Esophagus squamous epithelium (tissue), 5 donors: ENCODE results near the gene SLC22A3. TPM values are rescaled to one million over a fixed set of nuclear protein-coding genes. Genes with fewer than 3 reads are reported as not detected.
"Not testable (repeated sequence)": the region's sequence is repeated elsewhere in the genome, so short reads cannot be mapped to it uniquely, and the experiment has no call there.

Source experiments
- DNase-seq: peaks from one replicate; lab custom pipeline; 2025; lab: John Stamatoyannopoulos, UW
- H3K27ac ChIP-seq, 4 donors: fragments of 200-600 bp; sonication (generic); one replicate each; pipeline ENCODE4 v1.5.1; 2016 to 2019; ENCODE audit warnings: mild to moderate bottlenecking in 1 of 4
- H3K27me3 ChIP-seq, 4 donors: fragments of 200-600 bp; sonication (generic); 1 replicate in 3 of 4; 2 replicates in 1 of 4; pipeline versions ENCODE4 v1.5.1 to v1.6.0; 2017 to 2021; ENCODE audit warnings: antibody characterized with exemption in 1 of 4
- H3K36me3 ChIP-seq, 3 donors: fragments of 200-600 bp; sonication (generic); one replicate each; pipeline ENCODE4 v1.5.1; 2016 to 2019
- H3K4me1 ChIP-seq, 3 donors: fragments of 200-600 bp; sonication (generic); one replicate each; pipeline ENCODE4 v1.5.1; 2017 to 2019
- H3K4me3 ChIP-seq, 4 donors: fragments of 200-600 bp; sonication (generic); 1 replicate in 3 of 4; 2 replicates in 1 of 4; pipeline ENCODE4 v1.5.1; 2016 to 2019; ENCODE audit warnings: mild to moderate bottlenecking in 2 of 4, moderate library complexity in 1 of 4
- H3K9me3 ChIP-seq, 3 donors: fragments of 200-600 bp; sonication (generic); one replicate each; pipeline ENCODE4 v1.5.1; 2016 to 2019
- CTCF ChIP-seq, 6 experiments: fragments of 450-650 bp in 4 of 6; fragments of 200-600 bp in 2 of 6; sonication (generic) in 2 of 6; IDR thresholded peaks; one replicate each; pipeline ENCODE4 v1.5.1; 2016 to 2019; ENCODE audit warnings: antibody characterized with exemption in 6 of 6, mild to moderate bottlenecking in 4 of 6, moderate library complexity in 4 of 6
- POLR2A ChIP-seq, 4 donors: fragments of 450-650 bp; IDR thresholded peaks; one replicate each; pipeline ENCODE4 v1.6.1; 2017; ENCODE audit warnings: antibody characterized with exemption in 4 of 4, mild to moderate bottlenecking in 4 of 4, moderate library complexity in 3 of 4
- WGBS, 2 donors: methylation state at CpG; one replicate each; pipeline ENCODE4 v1.1.5; 2018; 5-methylcytosine and 5-hydroxymethylcytosine counted together
- intact Hi-C: fragments of 100-400 bp; cut with DNase I; formaldehyde crosslinking; loops from one replicate; pipeline ENCODE4 v1.15.0; 2022
- total RNA-seq, 4 donors: library from RNA; depleted of rRNA; stranded (reverse); fragments of >200 nt; gene quantifications; one replicate each; pipeline ENCODE4 v1.1.0, GENCODE V29; 2016
- donor health status: DM: yes; HTN: yes; CAD: no.

Gene SLC22A3
- total RNA-seq, 4 donors from 2014 or later, result 5.5 to 14.2 (median 12.0) TPM

GRCh38 chr6:160438481-160438880, 90.3 kb downstream of the SLC22A3 start:
- no peak for DNase-seq
- H3K9me3 ChIP-seq, result no peaks in the 10 kb centered on the region
- no peak for TF ChIP-seq CTCF (IDR thresholded peaks at IDR 0.05)
- no peak for TF ChIP-seq POLR2A (IDR thresholded peaks at IDR 0.05)
- H3K4me3 ChIP-seq, result no peak overlapping the region
- 70 to 72% methylated on average over 4 of the region's 4 CpGs for WGBS, 2 donors
- H3K36me3 ChIP-seq, result no peaks in the 10 kb centered on the region
- H3K27me3 ChIP-seq, result no peaks in the 10 kb centered on the region
- H3K27ac ChIP-seq, result no peak overlapping the region
- intact Hi-C loops, result no loop called here
- H3K4me1 ChIP-seq, result no peaks in the 10 kb centered on the region

- Histone ChIP-seq H3K36me3 (peaks cover 0 to 9% (median 0%) of the 10 kb centered on the region in 3 donors), H3K4me3 (no peak overlapping the region), H3K9me3 (no peaks in the 10 kb centered on the region), H3K27me3 (no peaks in the 10 kb centered on the region), H3K27ac (no peak overlapping the region), H3K4me1 (no peaks in the 10 kb centered on the region)
- 44 to 65% methylated on average over 5 of the region's 5 CpGs for WGBS, 2 donors
- no peak for TF ChIP-seq CTCF (IDR thresholded peaks at IDR 0.05)
- no peak for TF ChIP-seq POLR2A (IDR thresholded peaks at IDR 0.05)
- intact Hi-C loops, result loop anchor here (10.0 kb wide), 1 partner anchor 95 kb away; the partner anchor contains the start of gene SLC22A3
- no peak for DNase-seq
Observed at GRCh38 chr6:160439751-160440150, 91.6 kb downstream of the SLC22A3 start.

GRCh38 chr6:160442151-160442550, 94.0 kb downstream of the SLC22A3 start:
- intact Hi-C loops, result loop anchor here (10.0 kb wide), 1 partner anchor 97 kb away; the partner anchor contains the start of gene SLC22A3

GRCh38 chr6:160445130-160445529, 97.0 kb downstream of the SLC22A3 start:
- Histone ChIP-seq H3K4me3 (no peak overlapping the region), H3K36me3 (peaks cover 0 to 15% (median 0%) of the 10 kb centered on the region in 3 donors), H3K9me3 (no peaks in the 10 kb centered on the region), H3K27ac (no peak overlapping the region), H3K4me1 (no peaks in the 10 kb centered on the region), H3K27me3 (no peaks in the 10 kb centered on the region)
- intact Hi-C loops, result loop anchor here (10.0 kb wide), 1 partner anchor 100 kb away; the partner anchor contains the start of gene SLC22A3
- WGBS, 2 donors, result 80 to 95% methylated on average over 2 of the region's 2 CpGs
- TF ChIP-seq POLR2A (IDR thresholded peaks at IDR 0.05) (no peak), CTCF (IDR thresholded peaks at IDR 0.05) (no peak)
- DNase-seq, result no peak

More at GRCh38 chr6:160442151-160442550, 94.0 kb downstream of the SLC22A3 start:
- Histone ChIP-seq H3K4me3 (no peak overlapping the region), H3K4me1 (no peaks in the 10 kb centered on the region), H3K27me3 (no peaks in the 10 kb centered on the region), H3K36me3 (peaks cover 0 to 11% (median 0%) of the 10 kb centered on the region in 3 donors), H3K9me3 (no peaks in the 10 kb centered on the region), H3K27ac (no peak overlapping the region)
- TF ChIP-seq POLR2A (IDR thresholded peaks at IDR 0.05), result no peak
- no peak for TF ChIP-seq CTCF (IDR thresholded peaks at IDR 0.05)
- 84 to 90% methylated on average over 4 to 5 of the region's 5 CpGs for WGBS, 2 donors
- no peak for DNase-seq

GRCh38 chr6:160447350-160447749, 99.2 kb downstream of the SLC22A3 start:
- Histone ChIP-seq H3K4me1 (no peaks in the 10 kb centered on the region), H3K4me3 (no peak overlapping the region), H3K36me3 (peaks cover 0 to 17% (median 0%) of the 10 kb centered on the region in 3 donors), H3K27ac (no peak overlapping the region), H3K27me3 (no peaks in the 10 kb centered on the region), H3K9me3 (no peaks in the 10 kb centered on the region)
- intact Hi-C loops, result loop anchor here (10.0 kb wide), 1 partner anchor 103 kb away; the partner anchor contains the start of gene SLC22A3
- TF ChIP-seq CTCF (IDR thresholded peaks at IDR 0.05) (no peak), POLR2A (IDR thresholded peaks at IDR 0.05) (no peak)
- DNase-seq, result no peak
- WGBS, 2 donors, result 90 to 97% methylated on average over 3 of the region's 4 CpGs

GRCh38 chr6:160449787-160450186, 101.6 kb downstream of the SLC22A3 start:
- DNase-seq, H3K36me3 ChIP-seq, H3K27ac ChIP-seq, H3K27me3 ChIP-seq, H3K4me1 ChIP-seq, H3K4me3 ChIP-seq, H3K9me3 ChIP-seq: not testable (repeated sequence)
- 87 to 91% methylated on average over 4 of the region's 4 CpGs for WGBS, 2 donors
- intact Hi-C loops, result loop anchor here (10.0 kb wide), 1 partner anchor 105 kb away; the partner anchor contains the start of gene SLC22A3
